GM12872 (cell line): ENCODE data around the gene HLA-DRA.

Source experiments
- CTCF ChIP-seq: IDR thresholded peaks from 3 replicates; pipeline ENCODE4 v1.5.1; 2011; ENCODE audit warnings: low read depth, mild to moderate bottlenecking, low read length, moderate library complexity; ENCODE audit not compliant: insufficient read depth

HLA-DRA gene

GRCh38 chr6:32439602-32440214, at the start of gene HLA-DRA:
HLA-DRA (plus strand) TSS chr6:32439887; CDS start chr6:32439951, 64 bp downstream.
- TF ChIP-seq CTCF: no peak

GRCh38 chr6:32391505-32391904, 48.2 kb upstream of the HLA-DRA start:
- TF ChIP-seq CTCF: no peak

- TF ChIP-seq CTCF: no peak
Observed at GRCh38 chr6:32393665-32394420, 45.8 kb upstream of the HLA-DRA start.

- TF ChIP-seq CTCF: no peak
Observed at GRCh38 chr6:32396028-32396427, 43.7 kb upstream of the HLA-DRA start.

- no peak for TF ChIP-seq CTCF
Observed at GRCh38 chr6:32397252-32397920, 42.3 kb upstream of the HLA-DRA start.

- TF ChIP-seq CTCF: no peak
Observed at GRCh38 chr6:32401284-32401963, 38.3 kb upstream of the HLA-DRA start.

- no peak for TF ChIP-seq CTCF
Observed at GRCh38 chr6:32402812-32403211, 36.9 kb upstream of the HLA-DRA start.
